Stimulated activated naive CD8-positive, alpha-beta T cell treated with anti-CD3 and anti-CD28 coated beads, Interleukin-15, Interleukin-2, amounts not matched to agents 100 U/mL and 50 U/mL, for 24 hours (primary cell): ENCODE measurements around the gene HRK.

ENCODE experiments used
- ATAC-seq: fragments of 150-1000 bp; cut with Tn5 transposase; one replicate; pipeline ENCODE4 v1.10.0; 2021
- DNase-seq: peaks from one replicate; pipeline ENCODE4 v3.0.0; 2021

Gene HRK

GRCh38 chr12:116867523-116867922 lies 13.7 kb downstream of the HRK start:
- DNase-seq: no peak
- ATAC-seq: no peak

- ATAC-seq (no peak), DNase-seq (no peak)
These were observed 16.7 kb downstream of the HRK start for GRCh38 chr12:116864371-116865160.

- peak; percentile 20 for DNase-seq
- no peak for ATAC-seq
These were observed 17.9 kb downstream of the HRK start for GRCh38 chr12:116863275-116863767.

- ATAC-seq (no peak), DNase-seq (no peak)
These were observed 19.1 kb downstream of the HRK start for GRCh38 chr12:116862167-116862566.

GRCh38 chr12:116861320-116861719 lies 19.9 kb downstream of the HRK start:
- DNase-seq (peak; percentile 49), ATAC-seq (peak; percentile 37)

- DNase-seq (no peak), ATAC-seq (no peak)
These were observed 21.0 kb downstream of the HRK start for GRCh38 chr12:116860263-116860662.

GRCh38 chr12:116859079-116859478 lies 22.2 kb downstream of the HRK start:
- DNase-seq (no peak), ATAC-seq (no peak)

GRCh38 chr12:116856729-116857128 lies 24.5 kb downstream of the HRK start:
- DNase-seq: no peak
- no peak for ATAC-seq

GRCh38 chr12:116855744-116856470 lies 25.3 kb downstream of the HRK start:
- ATAC-seq: no peak
- no peak for DNase-seq

GRCh38 chr12:116853507-116853906 lies 27.7 kb downstream of the HRK start:
- no peak for DNase-seq
- no peak for ATAC-seq

- no peak for ATAC-seq
- DNase-seq: no peak
These were observed 28.9 kb downstream of the HRK start for GRCh38 chr12:116852303-116852702.

GRCh38 chr12:116849216-116849615 lies 32.0 kb downstream of the HRK start:
- ATAC-seq (no peak), DNase-seq (no peak)

GRCh38 chr12:116843085-116843484 lies 38.2 kb downstream of the HRK start:
- DNase-seq: no peak
- ATAC-seq: no peak

GRCh38 chr12:116839287-116839830 lies 41.9 kb downstream of the HRK start:
- no peak for DNase-seq
- no peak for ATAC-seq

- DNase-seq (no peak), ATAC-seq (no peak)
These were observed 42.9 kb downstream of the HRK start for GRCh38 chr12:116838365-116838764.

GRCh38 chr12:116837097-116837496 lies 44.1 kb downstream of the HRK start:
- ATAC-seq (no peak), DNase-seq (no peak)

- ATAC-seq (no peak), DNase-seq (no peak)
These were observed 45.8 kb downstream of the HRK start for GRCh38 chr12:116835484-116835883.

- ATAC-seq (no peak), DNase-seq (no peak)
These were observed 47.8 kb downstream of the HRK start for GRCh38 chr12:116833474-116833873.

- ATAC-seq: no peak
- no peak for DNase-seq
These were observed 48.9 kb downstream of the HRK start for GRCh38 chr12:116832353-116832752.

- ATAC-seq (no peak), DNase-seq (no peak)
These were observed 53.8 kb downstream of the HRK start for GRCh38 chr12:116827432-116827831.

GRCh38 chr12:116821291-116821690 lies 60.0 kb downstream of the HRK start:
- ATAC-seq (no peak), DNase-seq (no peak)

GRCh38 chr12:116820064-116820656 lies 61.1 kb downstream of the HRK start:
- no peak for DNase-seq

More at GRCh38 chr12:116820064-116820656, 61.1 kb downstream of the HRK start:
- no peak for ATAC-seq
